Fibroblast of skin of back (primary cell): ENCODE results near the gene COTL1.
A peak's percentile ranks its signal among the peaks of the same experiment; 100 is the strongest.
"Not testable (repeated sequence)": the region's sequence is repeated elsewhere in the genome, so short reads cannot be mapped to it uniquely, and the experiment has no call there.

Experiments used
- DNase-seq: peaks from one replicate; pipeline ENCODE4 v3.0.0-alpha.2; 2013

The COTL1 gene

DNA sequence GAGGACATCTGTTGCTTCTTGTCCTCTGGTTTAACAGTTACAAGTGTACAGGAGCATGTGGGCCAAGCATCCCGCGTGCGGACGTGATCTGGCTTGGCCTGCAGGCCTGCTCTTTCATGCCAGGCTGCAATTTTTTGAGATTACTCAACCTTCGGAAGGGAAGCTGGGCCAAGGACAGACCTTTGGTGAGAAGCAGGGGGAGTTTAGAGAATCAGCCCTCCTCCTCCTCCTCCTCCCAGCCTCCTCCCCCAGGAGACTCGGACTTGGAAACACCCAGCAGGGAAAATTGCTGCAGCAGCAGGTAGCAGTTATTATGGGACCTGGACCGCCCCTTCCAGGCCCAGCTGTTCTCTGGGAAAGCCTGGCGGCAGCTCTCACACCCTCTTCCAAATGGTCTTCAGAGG is 25.3 kb upstream of the COTL1 start:
- peak; percentile 88 for DNase-seq

DNA sequence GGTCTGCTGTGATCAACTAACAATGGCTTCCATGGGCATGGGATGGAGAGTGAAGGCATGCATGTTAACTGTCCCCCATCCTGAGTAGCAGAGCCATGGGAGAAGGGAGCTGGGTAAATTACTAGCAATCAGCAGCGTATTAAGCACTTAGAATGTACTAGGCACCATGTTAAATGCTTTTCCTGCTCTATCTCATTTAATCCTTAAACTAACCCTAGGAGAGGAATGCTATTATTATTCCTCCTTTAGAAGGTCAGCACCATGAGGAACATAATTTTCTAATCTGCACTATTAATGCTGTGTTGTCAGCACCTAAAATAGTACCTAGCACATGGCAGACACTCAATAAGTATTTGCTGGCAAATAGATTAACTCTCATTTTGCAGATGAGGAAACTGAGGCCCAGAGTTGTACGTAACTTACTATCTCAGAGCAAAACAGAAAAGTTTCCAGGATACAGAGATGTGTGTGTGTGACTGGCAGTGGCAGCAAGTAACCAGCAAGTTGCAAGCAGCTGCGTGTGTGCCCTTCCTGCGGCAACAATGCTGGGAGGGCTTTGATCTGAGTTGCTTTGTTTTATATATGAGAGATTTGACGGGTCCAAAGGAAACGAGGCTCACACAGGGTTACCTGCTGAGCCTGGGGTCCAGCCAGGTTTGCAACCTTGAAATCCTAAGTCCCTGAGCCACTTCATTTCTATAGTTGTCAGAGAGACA is 23.9 kb upstream of the COTL1 start:
- no peak for DNase-seq

DNA sequence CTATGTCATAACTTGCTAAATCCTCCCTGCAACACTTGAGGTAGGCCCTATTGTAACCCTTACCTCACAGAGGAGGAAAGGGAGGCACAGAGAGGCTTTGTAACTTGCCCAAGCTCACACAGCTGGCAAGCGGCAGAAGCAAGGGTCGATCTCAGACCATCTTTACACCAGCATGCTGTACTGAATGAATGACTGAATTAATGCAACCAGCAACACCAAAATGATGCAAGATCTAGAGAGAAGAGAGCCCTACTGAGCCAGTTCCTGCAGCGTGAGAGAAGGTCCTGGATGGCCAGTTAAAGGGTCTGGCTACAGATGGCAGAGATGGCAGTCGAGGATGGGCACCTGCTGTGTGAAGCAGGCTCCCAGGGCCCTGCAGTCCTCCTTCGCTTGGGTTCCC is 22.3 kb upstream of the COTL1 start:
- no peak for DNase-seq

DNA sequence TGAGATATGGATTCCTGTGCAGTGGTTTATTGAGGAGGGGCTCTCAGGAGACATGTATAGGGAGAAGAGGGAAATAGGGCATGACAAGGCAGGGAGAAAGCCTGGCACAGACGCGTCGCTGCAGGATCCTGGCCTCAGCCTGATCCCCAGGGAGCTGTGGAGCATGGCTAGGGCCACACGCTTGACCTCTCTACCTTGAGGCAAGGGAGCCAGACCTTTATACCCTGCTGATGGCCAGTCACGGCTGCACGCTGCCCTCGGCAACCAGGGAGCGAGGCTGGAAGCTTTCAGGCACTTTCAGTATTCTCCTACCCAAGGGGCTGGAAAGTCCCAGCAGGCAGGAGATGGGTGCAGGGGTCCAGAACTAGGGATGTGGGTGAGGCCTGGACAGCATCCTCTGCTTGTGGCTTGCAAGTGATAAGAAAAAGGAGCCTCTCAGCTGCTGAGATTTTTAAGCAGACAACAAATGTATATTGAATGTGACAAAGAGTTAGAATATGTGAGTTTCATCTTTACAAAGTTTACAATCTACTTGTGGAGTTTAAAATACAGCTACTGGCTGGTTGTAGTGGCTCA is 20.4 kb upstream of the COTL1 start:
- no peak for DNase-seq

DNA sequence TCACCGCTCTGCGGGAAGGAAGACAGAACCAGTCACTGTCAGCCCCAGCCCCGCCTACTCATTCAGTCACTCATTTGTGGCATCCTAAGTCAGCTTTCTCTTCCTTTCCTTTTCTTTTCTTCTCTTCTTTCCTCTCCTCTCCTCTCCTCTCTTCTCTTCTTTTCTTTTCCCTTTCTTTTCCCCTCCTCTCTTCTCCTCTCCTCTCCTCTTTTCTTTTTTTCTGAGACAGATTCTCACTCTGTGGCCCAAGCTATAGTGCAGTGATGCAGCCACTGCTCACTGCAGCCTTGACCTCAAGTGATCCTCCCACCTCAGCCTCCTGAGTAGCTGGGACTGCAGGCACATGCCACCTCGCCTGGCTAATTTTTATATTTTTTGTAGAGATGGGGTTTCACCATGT is 19.8 kb upstream of the COTL1 start:
- DNase-seq = no peak

DNA sequence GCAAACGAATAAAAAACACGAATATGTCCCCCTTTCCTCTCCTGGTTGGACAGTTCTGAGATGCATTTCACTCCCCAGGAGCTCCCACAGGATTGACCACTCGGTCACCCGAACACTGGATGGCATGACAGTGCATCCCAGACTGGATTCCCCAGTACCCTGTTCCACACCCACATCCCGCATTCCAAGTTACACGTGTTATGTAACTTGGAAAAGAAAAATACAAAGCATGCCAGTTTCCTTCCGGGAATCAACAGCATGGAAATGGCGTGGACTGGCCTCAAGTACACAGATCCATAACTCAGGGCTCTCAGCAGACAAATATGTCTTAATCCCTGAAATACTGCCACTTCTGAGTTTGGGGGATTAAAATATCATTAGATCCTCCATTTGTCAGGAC is 17.8 kb upstream of the COTL1 start:
- no peak for DNase-seq

DNA sequence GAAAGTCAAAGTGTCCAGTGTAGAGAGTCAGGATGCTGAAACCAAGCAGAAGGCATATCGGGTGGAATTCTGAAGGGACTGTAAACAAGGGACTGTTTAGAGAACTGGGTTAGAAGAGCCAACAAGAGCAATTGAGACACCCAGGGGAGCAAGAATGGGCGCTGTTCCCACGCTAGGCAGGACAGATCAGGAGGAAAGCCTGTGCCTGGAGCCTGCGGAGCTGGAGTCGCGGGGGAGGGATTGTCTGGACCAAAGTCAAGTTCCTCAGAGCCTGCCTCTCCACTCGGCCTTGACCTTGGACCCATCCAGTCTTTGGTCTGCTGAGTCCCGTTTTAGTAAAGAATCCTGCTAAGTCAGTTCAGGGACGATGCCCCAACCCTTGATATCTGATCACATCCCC is 15.7 kb upstream of the COTL1 start:
- DNase-seq = no peak

DNA sequence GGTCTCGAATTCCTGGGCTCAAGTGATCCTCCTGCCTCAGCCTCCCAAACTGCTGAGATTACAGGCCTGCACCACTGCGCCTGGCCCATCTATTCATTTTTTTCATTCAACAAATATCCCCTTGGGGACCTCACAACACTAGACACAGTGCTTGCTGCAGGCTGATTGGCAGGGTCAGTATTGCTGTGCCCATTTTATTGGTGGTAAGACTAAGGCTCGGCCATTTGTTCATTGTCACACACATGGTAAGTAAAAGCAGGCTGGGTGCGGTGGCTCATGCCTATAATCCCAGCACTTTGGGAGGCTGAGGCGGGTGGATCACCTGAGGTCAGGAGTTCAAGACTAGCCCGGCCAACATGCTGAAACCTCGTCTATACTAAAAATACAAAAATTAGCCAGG is 15.0 kb upstream of the COTL1 start:
- not testable (repeated sequence) for DNase-seq

DNA sequence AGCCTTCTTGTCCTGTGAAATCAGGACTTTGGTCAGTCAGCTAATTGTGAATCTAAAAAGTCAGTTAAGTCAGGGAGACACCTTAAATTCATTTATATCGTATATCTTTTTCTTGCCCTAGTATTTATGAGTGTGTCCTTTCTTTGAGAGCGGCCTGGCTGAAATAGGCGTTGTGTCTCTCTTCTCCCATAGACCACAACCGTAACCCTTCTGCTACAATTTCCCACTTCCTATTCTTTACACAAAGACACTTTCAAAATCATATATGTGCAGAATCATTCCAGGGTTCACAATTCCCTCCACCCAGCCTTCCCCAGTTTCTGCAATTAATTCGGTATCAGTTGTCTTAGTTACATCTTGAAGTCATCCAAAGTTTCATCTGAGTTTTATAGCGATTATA is 14.0 kb upstream of the COTL1 start:
- no peak for DNase-seq

DNA sequence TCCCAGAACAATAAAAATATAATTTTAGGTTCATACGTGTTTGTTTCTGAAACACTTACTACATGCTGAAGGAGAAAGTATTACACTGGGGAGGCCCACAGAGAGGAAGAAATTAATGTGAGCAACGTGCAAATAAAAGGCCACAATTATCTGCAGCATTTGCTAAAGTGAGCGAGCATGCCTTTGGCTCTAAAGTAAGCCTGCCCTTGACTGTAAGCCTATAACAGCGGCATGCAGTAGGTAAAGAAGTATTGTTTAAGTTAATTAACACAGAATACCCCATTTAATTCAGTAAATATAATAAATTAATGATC is 13.2 kb upstream of the COTL1 start:
- DNase-seq = no peak

DNA sequence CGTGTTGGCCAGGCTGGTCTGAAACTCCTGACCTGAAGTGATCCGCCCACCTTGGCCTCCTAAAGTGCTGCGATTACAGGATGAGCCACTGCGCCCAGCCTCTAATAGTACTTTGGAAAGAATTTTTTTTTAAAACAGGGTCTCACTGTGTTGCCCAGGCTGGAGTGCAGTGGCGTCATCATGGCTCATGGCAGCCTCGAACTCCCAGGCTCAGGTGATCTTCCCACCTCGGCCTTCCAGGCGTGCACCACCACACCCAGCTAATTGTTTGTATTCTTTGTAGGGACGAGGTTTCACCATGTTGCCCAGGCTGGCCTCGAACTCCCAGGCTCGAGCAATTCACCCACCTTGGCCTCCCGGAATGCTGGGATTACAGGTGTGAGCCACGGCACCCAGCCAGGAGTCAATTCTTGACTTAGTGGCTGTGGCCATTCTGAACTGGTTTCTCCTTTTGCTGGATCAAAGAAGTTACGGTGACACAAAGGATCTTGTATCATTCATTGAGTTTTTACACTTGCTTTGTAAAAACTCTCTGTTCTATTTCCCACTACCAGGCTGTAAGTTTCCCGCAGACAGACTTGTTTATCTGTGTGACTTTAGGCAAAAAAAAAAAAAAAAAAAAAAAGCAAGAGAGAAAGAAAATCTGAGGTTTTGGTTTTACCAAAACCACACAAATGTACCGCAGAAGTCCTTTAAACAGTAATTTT is 12.7 kb upstream of the COTL1 start:
- no peak for DNase-seq

DNA sequence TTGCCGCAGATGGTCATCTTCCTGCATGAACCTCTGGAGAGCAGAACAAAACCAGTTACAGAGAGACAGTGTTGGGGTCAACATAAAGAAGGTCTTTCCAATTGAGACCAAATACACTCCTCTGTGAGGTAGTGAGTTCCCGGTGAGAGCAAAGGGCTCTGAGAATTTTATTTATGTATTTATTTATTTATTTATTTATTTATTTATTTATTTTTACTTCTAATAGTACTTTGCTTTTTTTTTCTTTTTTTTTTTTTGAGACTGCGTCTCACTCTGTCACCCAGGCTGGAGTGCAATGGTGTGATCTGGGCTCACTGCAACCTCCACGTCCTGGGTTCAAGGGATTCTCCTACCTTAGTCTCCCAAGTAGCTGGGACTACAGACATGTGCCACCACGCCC is 12.1 kb upstream of the COTL1 start:
- no peak for DNase-seq

DNA sequence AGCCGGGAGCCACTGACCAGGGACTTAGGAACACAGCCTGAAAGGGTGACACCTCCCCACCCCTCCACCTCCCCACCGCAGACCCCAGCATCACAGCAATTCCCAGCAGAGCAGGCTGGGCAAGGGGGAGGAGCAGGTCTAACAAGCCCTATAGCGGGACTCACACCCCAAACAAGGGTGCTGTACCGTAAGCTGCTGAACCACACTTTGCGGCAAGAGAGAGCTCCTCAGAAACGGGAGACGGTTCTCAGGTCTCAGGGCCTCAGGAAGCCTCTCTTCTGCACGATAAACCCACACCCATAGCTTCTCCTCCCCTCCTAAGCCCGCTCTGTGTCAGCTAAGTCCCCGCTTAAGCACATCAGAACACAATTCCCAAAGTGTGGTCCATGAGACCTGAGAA is 11.7 kb upstream of the COTL1 start:
- no peak for DNase-seq

DNA sequence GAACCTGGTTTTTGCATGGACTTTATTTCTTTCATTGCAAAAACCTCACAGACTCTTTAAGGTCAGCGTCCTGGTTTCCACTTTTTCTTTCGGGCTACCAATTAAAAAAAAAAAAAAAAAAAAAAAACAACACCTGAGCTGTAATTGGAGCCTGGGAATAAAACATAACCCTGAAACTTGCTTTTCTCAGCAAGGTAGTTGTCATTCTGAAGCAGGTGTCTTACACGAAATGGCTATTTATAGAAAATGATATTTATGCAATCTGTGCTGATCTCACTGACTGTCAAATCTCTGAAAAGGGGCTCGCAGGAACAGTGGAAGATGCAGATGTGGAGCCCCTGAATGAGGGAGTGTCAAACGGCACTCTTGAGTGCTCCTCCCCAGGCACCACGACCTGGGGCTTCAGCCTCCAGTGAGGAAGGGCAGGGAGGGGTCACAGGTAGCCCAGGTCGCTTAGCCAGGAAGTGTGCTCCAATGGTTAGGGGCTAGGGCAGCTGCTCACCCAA is 10.4 kb upstream of the COTL1 start:
- no peak for DNase-seq

DNA sequence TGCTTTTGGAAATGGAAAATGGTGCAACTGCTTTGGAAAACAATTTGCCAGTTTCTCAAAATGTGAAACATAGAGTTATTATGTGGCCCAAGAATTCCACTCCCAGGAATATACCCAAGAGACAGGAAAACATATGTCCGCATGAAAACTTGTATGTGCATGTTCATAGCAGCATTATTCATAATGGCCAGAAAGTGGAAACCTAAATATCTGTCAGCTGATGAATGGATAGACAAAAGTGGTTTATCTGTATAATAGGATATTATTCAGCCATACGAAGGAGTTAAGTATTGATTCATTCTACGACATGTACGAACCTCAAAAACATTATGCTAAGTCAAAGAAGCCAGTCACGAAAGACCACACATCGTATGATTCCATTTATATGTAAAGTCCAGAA is 7.7 kb upstream of the COTL1 start:
- DNase-seq = no peak

DNA sequence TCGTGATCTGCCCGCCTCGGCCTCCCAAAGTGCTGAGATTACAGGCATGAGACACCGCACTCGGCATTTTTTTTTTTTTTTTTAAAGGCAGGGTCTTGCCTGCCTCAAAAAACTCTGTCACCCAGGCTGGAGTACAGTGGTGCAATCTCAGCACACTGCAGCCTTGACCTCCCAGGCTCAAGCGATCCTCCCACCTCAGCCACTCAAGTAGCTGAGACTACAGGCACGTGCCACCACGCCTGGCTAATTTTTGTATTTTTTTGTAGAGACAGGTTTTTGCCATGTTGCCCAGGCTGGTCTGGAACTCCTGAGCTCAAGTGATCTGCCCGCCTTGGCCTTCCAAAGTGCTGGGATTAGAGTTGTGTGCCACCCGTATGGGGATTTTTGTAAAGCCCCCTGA is 3.0 kb upstream of the COTL1 start:
- not testable (repeated sequence) for DNase-seq

DNA sequence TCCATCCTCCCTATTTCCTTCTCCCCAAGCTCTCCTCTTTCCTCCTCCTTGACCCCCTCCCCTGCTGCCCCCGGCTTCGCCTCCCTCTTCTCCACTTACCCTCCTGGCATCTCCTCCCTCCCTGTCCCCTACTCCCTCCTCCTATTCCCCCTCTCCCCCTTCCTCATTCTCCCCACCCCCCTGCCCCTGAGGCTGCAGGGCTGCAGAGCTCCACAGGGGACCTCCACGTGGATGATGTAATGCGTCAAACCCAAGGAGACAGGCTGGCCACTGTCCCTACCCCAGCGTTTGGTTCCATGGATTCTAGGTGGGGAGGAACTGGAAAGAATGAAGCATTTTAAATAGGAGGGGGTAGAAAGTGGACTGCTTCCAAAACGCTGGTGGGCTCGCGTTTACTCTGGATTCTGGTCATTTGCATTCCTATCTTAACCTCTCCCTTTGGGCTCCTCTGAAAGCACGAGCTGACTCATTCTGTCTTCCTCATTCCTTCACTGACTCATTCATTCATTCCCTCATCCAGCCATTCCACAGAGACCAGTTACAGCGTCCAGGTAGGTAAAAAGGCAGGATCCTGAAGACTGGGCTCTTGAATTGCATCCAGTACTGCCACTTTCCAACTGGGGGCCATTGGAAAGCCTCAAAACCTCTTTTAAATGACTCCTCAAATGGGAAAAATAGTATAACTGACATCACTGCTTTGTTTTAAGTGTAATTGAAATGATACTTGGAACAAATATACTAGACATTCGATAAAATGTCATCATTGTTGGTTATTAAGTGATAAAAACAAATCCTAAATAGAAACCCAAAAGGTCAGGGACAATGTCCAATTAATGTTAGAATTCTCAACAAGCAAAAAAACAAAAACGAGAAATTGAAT is 943 bp upstream of the COTL1 start:
- peak; percentile 99 for DNase-seq

DNA sequence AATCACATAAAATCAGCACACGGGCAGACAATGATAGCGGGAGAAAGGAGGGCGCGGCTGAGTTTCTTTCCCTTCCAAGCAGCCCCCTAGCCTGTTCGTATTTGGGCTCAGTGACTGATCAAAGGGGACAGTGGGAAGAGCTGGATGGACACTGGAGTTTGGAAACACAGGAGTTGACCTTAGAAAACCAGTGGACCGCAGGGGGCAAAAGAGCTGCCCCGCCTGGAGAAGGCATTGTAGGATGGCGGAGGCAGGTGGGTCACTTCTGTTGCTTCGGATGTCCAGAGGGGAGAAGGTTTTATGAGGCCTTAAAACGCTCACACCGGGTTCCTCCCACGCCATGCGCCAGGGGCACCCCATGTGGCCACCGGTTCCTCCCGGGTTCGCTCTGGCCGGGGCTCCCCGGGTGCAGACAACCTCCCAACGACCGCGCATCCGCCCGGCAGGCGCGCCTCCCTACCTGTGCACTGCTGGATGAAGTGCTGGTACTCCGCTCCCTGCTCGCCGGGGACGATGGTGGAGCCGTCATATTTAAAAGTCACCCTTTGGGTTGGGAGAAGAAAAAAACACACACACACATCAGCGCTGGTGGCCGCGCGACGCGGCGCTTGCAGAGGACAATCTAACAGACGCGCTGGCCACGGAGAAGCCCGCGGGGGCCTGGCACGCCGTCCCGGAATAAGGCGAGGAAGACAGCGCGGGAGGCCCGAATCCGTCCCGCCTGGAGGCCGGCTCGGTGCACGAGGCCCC is 662 bp downstream of the COTL1 start:
- DNase-seq = no peak

DNA sequence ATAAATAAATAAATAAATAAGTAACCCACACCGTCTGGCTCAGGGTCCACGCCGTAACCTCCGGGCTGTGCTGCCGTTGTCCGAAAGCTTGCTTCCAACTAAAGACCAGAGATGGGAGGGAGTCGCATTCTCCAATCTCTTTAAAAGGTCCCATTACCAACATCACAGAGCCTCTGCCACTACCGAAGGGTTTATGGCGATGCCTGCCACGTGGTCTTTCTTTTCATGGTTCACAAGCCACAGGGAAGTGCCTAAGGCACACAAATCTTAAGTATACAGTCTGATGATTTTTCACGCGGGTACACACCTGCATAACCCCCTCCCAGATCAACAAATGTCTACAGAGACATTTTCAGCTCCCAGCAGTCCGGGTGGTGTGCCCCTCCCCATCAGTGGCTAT is 1.4 kb downstream of the COTL1 start:
- peak; percentile 26 for DNase-seq

DNA sequence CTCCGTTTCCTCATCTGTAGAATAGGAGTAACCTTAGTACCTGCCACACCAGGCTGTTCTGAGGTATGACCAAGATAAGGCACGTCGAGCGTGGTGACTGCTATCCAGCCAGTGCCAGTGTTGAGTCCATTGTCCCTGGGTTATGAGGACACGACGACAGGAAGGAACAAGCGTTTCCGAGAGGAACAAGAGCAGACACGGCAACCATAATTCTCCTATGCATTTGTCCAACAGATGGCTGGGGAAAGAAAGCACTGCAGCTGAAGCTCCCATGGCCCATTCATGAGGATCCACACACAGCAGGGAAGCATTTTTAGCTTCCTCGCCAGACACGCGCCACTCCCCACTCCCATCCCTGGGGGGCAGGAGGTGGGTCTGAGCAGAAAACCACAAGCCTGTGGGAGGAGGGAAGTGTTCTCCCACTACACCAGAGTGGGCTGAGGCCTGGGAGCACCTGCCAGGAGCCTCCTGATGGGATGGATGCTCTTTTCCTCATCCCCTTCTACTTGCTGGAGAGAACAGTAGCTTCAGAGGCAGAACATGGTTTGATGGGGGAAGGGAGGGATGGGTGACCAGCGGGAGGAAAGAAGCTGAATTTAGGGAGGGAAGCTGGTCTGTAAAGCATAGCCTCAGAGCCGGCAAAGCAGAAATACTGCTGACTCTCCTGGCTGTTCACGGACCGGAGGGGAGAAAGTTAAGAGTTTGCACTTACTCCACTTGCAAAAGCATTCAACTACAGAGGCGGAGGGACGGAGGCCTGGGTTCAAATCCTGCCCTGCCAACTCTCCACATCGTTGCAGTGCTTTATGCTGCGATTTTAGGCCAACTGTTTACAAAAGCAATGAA is 2.7 kb downstream of the COTL1 start:
- peak; percentile 58 for DNase-seq

DNA sequence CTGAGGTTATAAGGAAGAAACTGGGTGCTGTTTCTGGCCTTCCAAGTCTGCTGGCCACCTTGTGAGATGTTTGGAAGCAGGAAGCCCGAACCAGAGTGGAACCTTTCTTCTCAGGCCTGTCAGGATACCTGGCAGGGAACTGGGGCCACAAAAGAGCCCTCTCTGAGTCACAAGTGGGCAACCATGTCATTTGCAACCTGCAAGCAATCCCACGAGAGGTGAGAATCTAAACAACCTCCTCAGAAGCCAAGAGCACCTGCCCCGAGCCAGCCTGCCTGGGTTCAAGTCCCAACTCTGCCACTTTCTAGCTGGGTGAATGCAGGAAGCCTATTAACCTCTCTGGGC is 3.3 kb downstream of the COTL1 start:
- no peak for DNase-seq

DNA sequence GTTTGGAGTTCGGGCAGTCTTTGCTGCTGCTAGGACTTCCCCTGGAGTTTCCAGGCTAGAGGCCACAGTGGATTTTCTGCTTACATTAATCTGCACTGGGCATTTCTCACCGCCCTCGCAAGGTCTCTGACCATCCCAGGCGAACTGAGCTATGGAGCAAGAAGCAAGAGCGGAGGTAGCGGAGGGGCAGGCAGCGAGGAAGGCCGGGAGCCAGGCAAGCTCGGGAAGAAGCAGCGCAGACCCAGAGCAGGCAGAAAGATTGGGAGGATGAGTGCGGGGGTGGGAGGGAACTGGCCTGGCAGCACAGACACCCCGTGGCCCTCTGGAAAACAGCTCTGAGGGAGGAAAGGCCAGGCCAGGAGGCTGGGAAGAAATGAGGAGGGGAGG is 3.8 kb downstream of the COTL1 start:
- DNase-seq = no peak
